ENCODE measurements around the gene SHOC2. TPM values are rescaled to one million over a fixed set of nuclear protein-coding genes. Genes with fewer than 3 reads are reported as not detected.

SHOC2 gene
- total and polyA plus RNA-seq, 2 of the 8 experiments (the other 6 are each of a cell fraction or from before 2014, with no cell fraction given), result 7.6 to 28.2 TPM

DNA sequence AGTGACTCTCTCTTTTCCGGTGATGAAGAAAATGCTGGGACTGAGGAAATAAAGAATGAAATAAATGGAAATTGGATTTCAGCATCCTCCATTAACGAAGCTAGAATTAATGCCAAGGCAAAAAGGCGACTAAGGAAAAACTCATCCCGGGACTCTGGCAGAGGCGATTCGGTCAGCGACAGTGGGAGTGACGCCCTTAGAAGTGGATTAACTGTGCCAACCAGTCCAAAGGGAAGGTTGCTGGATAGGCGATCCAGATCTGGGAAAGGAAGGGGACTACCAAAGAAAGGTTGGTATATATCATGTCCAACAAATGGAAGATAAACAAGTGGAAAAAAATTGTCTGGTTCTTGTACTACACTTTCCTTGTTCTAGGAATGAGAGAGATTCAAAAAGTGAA, 38.2 kb upstream of the SHOC2 start:
- H2BK5ac ChIP-seq (ENCODE audit: low read depth, low read length), result no peak overlapping the region
- no peaks in the 10 kb centered on the region for H3K79me2 ChIP-seq (ENCODE audit: control insufficient read depth in 1 of 2, insufficient read depth in 2 of 2, low read length in 2 of 2)
- H2AFZ ChIP-seq (ENCODE audit: low read length), result no peak overlapping the region
- DNase-seq (ENCODE audit: low read depth in 1 of 2, low spot score in 2 of 2), result no peak
- H3K14ac ChIP-seq (ENCODE audit: insufficient read length), result no peak overlapping the region
- H2BK12ac ChIP-seq (ENCODE audit: low read depth, low read length), result no peak overlapping the region
- no peak overlapping the region for H2AK5ac ChIP-seq (ENCODE audit: low read depth, low read length)
- H3K56ac ChIP-seq (replicated peaks; ENCODE audit: insufficient read length, low read depth, low read length), result no peak overlapping the region
- no peaks in the 10 kb centered on the region for H3K4me1 ChIP-seq (replicated peaks in 1 of 4; ENCODE audit: control insufficient read depth in 3 of 4, insufficient read depth in 4 of 4, low read length in 3 of 4)
- H4K91ac ChIP-seq (replicated peaks; ENCODE audit: insufficient read length, low read length), result no peak overlapping the region
- H3K23me2 ChIP-seq (ENCODE audit: low read depth, low read length), result no peaks in the 10 kb centered on the region
- H3K18ac ChIP-seq (ENCODE audit: extremely low read depth, low read length), result no peak overlapping the region
- POLR2A ChIA-PET (ENCODE audit: partially characterized antibody), result no interaction called here
- no peak overlapping the region for H2BK120ac ChIP-seq (replicated peaks; ENCODE audit: low read depth, low read length)
- H2BK15ac ChIP-seq (ENCODE audit: low read length), result no peak overlapping the region
- H3K9me3 ChIP-seq (ENCODE audit: insufficient read depth in 2 of 2, low read depth in 1 of 2, low read length in 1 of 2), result no peaks in the 10 kb centered on the region
- peaks cover 0 to 2% of the 10 kb centered on the region in 2 experiments for H4K20me1 ChIP-seq (replicated peaks in 1 of 2; ENCODE audit: control insufficient read depth in 1 of 2, insufficient read depth in 2 of 2, low read length in 2 of 2)
- FAIRE-seq, result no peak
- no peak overlapping the region for H3K23ac ChIP-seq (ENCODE audit: insufficient read length)
- CTCF ChIA-PET (ENCODE audit: partially characterized antibody), result interaction anchor here (1.3 kb wide), 1 partner anchor 135 kb away, joined by 3 read pairs; no protein-coding TSS in a partner anchor
- no peaks in the 10 kb centered on the region; the same call in 1 of the 2 replicates for H3K79me1 ChIP-seq (ENCODE audit: low read depth, low read length)
- no peak overlapping the region for H3K9ac ChIP-seq (replicated peaks in 1 of 4; ENCODE audit: extremely low read depth in 1 of 4, low read depth in 3 of 4, low read length in 3 of 4)
- peaks cover 0 to 29% (median 3%) of the 10 kb centered on the region in 4 experiments; a peak in 2 of 8 replicates for H3K36me3 ChIP-seq (ENCODE audit: control insufficient read depth in 2 of 4, insufficient read depth in 4 of 4, low read length in 3 of 4)
- no peak overlapping the region for H2BK20ac ChIP-seq (ENCODE audit: low read length)
- WGBS, 2 experiments (ENCODE audit: extremely low coverage in 1 of 2, insufficient coverage in 1 of 2, insufficient read length in 1 of 2, insufficient replicate concordance in 2 of 2, low coverage in 1 of 2, low lambda C conversion rate in 2 of 2, missing lambda C conversion rate in 1 of 2), result 94% methylated on average over 9 of the region's 9 CpGs; no CpG with 5 or more reads in 1 of the 2 experiments
- no peak overlapping the region for H3K4me3 ChIP-seq (ENCODE audit: extremely low read depth in 1 of 4, insufficient read depth in 2 of 4, low read depth in 3 of 4, low read length in 4 of 4)
- H3K27me3 ChIP-seq (replicated peaks in 1 of 4; ENCODE audit: control insufficient read depth in 3 of 4, extremely low read depth in 1 of 4, insufficient read depth in 3 of 4, low read length in 3 of 4), result no peaks in the 10 kb centered on the region
- no peak overlapping the region for H3K4me2 ChIP-seq (ENCODE audit: insufficient read depth in 1 of 2, low read depth in 2 of 2, low read length in 2 of 2)
- H3K4ac ChIP-seq (replicated peaks; ENCODE audit: insufficient read length, low read depth, low read length), result no peak overlapping the region
- H4K5ac ChIP-seq (ENCODE audit: insufficient read length, low read depth, low read length), result no peak overlapping the region
- no peak overlapping the region for H4K8ac ChIP-seq (ENCODE audit: extremely low read depth, insufficient read depth, low read length)
- no peak overlapping the region for H3K27ac ChIP-seq (ENCODE audit: low read depth, low read length)
- TF ChIP-seq EZH2 (IDR thresholded peaks at IDR 0.05; ENCODE audit: low read depth, low read length, severe bottlenecking) (no peak), HDAC6 (IDR thresholded peaks at IDR 0.05; ENCODE audit: low read depth, low read length) (no peak), CBX5 (IDR thresholded peaks at IDR 0.05; ENCODE audit: low read depth, low read length) (no peak), KDM1A (IDR thresholded peaks at IDR 0.05; ENCODE audit: borderline replicate concordance, low read length) (no peak), JUND (IDR thresholded peaks at IDR 0.05; ENCODE audit: low read length) (no peak), POU5F1 (IDR thresholded peaks at IDR 0.05; ENCODE audit: low read depth, low read length) (no peak), ASH2L (IDR thresholded peaks at IDR 0.05; ENCODE audit: low read length) (no peak), SIX5 (IDR thresholded peaks at IDR 0.05; ENCODE audit: low read depth, low read length) (no peak), JUN (IDR thresholded peaks at IDR 0.05; ENCODE audit: low read depth, low read length) (no peak), NRF1 (IDR thresholded peaks at IDR 0.05; ENCODE audit: low read depth, low read length) (no peak), BRCA1 (IDR thresholded peaks at IDR 0.05; ENCODE audit: low read depth, low read length) (no peak), SIRT6 (IDR thresholded peaks at IDR 0.05; ENCODE audit: low read length) (no peak)
- TF ChIP-seq, protein P1, sequence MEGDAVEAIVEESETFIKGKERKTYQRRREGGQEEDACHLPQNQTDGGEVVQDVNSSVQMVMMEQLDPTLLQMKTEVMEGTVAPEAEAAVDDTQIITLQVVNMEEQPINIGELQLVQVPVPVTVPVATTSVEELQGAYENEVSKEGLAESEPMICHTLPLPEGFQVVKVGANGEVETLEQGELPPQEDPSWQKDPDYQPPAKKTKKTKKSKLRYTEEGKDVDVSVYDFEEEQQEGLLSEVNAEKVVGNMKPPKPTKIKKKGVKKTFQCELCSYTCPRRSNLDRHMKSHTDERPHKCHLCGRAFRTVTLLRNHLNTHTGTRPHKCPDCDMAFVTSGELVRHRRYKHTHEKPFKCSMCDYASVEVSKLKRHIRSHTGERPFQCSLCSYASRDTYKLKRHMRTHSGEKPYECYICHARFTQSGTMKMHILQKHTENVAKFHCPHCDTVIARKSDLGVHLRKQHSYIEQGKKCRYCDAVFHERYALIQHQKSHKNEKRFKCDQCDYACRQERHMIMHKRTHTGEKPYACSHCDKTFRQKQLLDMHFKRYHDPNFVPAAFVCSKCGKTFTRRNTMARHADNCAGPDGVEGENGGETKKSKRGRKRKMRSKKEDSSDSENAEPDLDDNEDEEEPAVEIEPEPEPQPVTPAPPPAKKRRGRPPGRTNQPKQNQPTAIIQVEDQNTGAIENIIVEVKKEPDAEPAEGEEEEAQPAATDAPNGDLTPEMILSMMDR (IDR thresholded peaks at IDR 0.05; ENCODE audit: control extremely low read depth in 1 of 3, insufficient read depth in 1 of 3, low read depth in 1 of 3, low read length in 3 of 3), result no peak

Measured in H1 (cell line).